Left lung (tissue), 10 donors: ENCODE data around the gene ALPI. TPM values are rescaled to one million over a fixed set of nuclear protein-coding genes. Genes with fewer than 3 reads are reported as not detected.

Source experiments
- ATAC-seq: fragments of 200-7000 bp; cut with Tn5 transposase; one replicate; pipeline ENCODE4 v1.9.1; 2020; ENCODE audit warnings: moderate library complexity
- DNase-seq, 4 donors: peaks; one replicate each; pipeline ENCODE4 v3.0.0-alpha.2; 2013 to 2020
- H3K27ac ChIP-seq, 2 donors: fragments of 200-600 bp; sonication (generic) in 1 of 2; one replicate each; pipeline versions ENCODE4 v1.5.0 to v1.8.0; 2020 to 2021
- H3K27me3 ChIP-seq, 2 donors: fragments of 200-600 bp; sonication (generic) in 1 of 2; one replicate each; pipeline versions ENCODE4 v1.5.0 to v1.8.0; 2020 to 2021
- H3K36me3 ChIP-seq, 2 donors: fragments of 200-600 bp; sonication (generic) in 1 of 2; one replicate each; pipeline versions ENCODE4 v1.5.0 to v1.8.0; 2020 to 2021
- H3K4me1 ChIP-seq, 2 donors: fragments of 200-600 bp; one replicate each; pipeline ENCODE4 v1.8.0; 2021
- H3K4me3 ChIP-seq, 2 donors: fragments of 200-600 bp; sonication (generic) in 1 of 2; one replicate each; pipeline versions ENCODE4 v1.5.0 to v1.8.0; 2020 to 2021; ENCODE audit warnings: mild to moderate bottlenecking in 1 of 2
- H3K9me3 ChIP-seq, 2 donors: fragments of 200-600 bp; sonication (generic) in 1 of 2; one replicate each; pipeline versions ENCODE4 v1.5.0 to v1.8.0; 2020 to 2021
- CTCF ChIP-seq, 2 donors: fragments of 200-600 bp; sonication (generic) in 1 of 2; IDR thresholded peaks; one replicate each; pipeline versions ENCODE4 v1.5.0 to v1.8.0; 2021; ENCODE audit warnings: antibody characterized with exemption in 2 of 2
- intact Hi-C, 2 donors: fragments of 100-400 bp; cut with DNase I; formaldehyde crosslinking; loops; one replicate each; pipeline versions ENCODE4 v1.11.2 to v1.14.2; 2022
- polyA plus RNA-seq, 6 donors: library from polyadenylated mRNA; unstranded; fragments of 120-200 nt; gene quantifications; one replicate each; pipeline ENCODE4 v1.2.1, GENCODE V29; 2013; ENCODE audit not compliant: insufficient read length in 6 of 6
- total RNA-seq, 2 donors: library from RNA; stranded (reverse); fragmentation: NEBNext Ultra II Directional; extraction: Animal tissue kit (Norgen Biotek cat#: 25700); gene quantifications; one replicate each; pipeline ENCODE4 v1.2.1, GENCODE V29; 2021
- donor health status: DM: no; HTN: yes; CAD: no.
- donor health status: DM: no; HTN: no; CAD: no.

Gene ALPI
- total and polyA plus RNA-seq, 8 donors, result not detected

- H3K4me1 ChIP-seq, result peaks cover 0 to 22% of the 10 kb centered on the region in 2 donors
- no peaks in the 10 kb centered on the region for H3K9me3 ChIP-seq
- no peak for ATAC-seq
- peaks cover 48 to 85% of the 10 kb centered on the region in 2 donors for H3K27me3 ChIP-seq
- intact Hi-C loops, result no loop called here
- no peak for TF ChIP-seq CTCF (IDR thresholded peaks at IDR 0.05)
- no peaks in the 10 kb centered on the region for H3K36me3 ChIP-seq
- no peak overlapping the region for H3K27ac ChIP-seq
- no peak for DNase-seq
- no peak overlapping the region for H3K4me3 ChIP-seq
These were observed 32.9 kb downstream of the ALPI start for GRCh38 chr2:232488721-232489300.

- DNase-seq, result peak in 1 of 4 donors; percentile 63
- Histone ChIP-seq H3K27me3 (peaks cover 43 to 76% of the 10 kb centered on the region in 2 donors), H3K27ac (no peak overlapping the region), H3K36me3 (no peaks in the 10 kb centered on the region), H3K9me3 (no peaks in the 10 kb centered on the region), H3K4me1 (peaks cover 0 to 22% of the 10 kb centered on the region in 2 donors), H3K4me3 (no peak overlapping the region)
- no peak for ATAC-seq
- no peak for TF ChIP-seq CTCF (IDR thresholded peaks at IDR 0.05)
- intact Hi-C loops, result no loop called here
These were observed 33.7 kb downstream of the ALPI start for GRCh38 chr2:232489516-232490220.

- Histone ChIP-seq H3K27me3 (peaks cover 35 to 68% of the 10 kb centered on the region in 2 donors), H3K9me3 (no peaks in the 10 kb centered on the region), H3K4me3 (no peak overlapping the region), H3K4me1 (peaks cover 0 to 20% of the 10 kb centered on the region in 2 donors), H3K27ac (no peak overlapping the region), H3K36me3 (no peaks in the 10 kb centered on the region)
- no peak for TF ChIP-seq CTCF (IDR thresholded peaks at IDR 0.05)
- ATAC-seq (no peak), DNase-seq (peak in 1 of 4 donors; percentile 67)
- intact Hi-C loops, result no loop called here
These were observed 34.5 kb downstream of the ALPI start for GRCh38 chr2:232490221-232491138.

- ATAC-seq (no peak), DNase-seq (peak in 1 of 4 donors; percentile 45)
- Histone ChIP-seq H3K4me1 (peaks cover 0 to 14% of the 10 kb centered on the region in 2 donors), H3K27me3 (peaks cover 27 to 60% of the 10 kb centered on the region in 2 donors), H3K27ac (no peak overlapping the region), H3K36me3 (no peaks in the 10 kb centered on the region), H3K9me3 (no peaks in the 10 kb centered on the region), H3K4me3 (no peak overlapping the region)
- no peak for TF ChIP-seq CTCF (IDR thresholded peaks at IDR 0.05)
- intact Hi-C loops, result no loop called here
These were observed 35.3 kb downstream of the ALPI start for GRCh38 chr2:232491139-232491780.
